Measurements from ENCODE around the gene SPDEF.
A peak's percentile ranks its signal among the peaks of the same experiment; 100 is the strongest.

The SPDEF gene

GRCh38 chr6:34511915-34512737 lies 44.0 kb downstream of the SPDEF start:
- no peak for FAIRE-seq

- no peak for FAIRE-seq
Observed at GRCh38 chr6:34511214-34511914, 44.8 kb downstream of the SPDEF start.

GRCh38 chr6:34510299-34510698 lies 45.8 kb downstream of the SPDEF start:
- FAIRE-seq = no peak

GRCh38 chr6:34509782-34510181 lies 46.3 kb downstream of the SPDEF start:
- FAIRE-seq = peak; percentile 60

- FAIRE-seq = no peak
Observed at GRCh38 chr6:34508425-34508824, 47.7 kb downstream of the SPDEF start.

GRCh38 chr6:34506718-34507117 lies 49.4 kb downstream of the SPDEF start:
- no peak for FAIRE-seq

GRCh38 chr6:34497411-34497810 lies 58.7 kb downstream of the SPDEF start:
- no peak for FAIRE-seq

GRCh38 chr6:34496103-34496685 lies 59.9 kb downstream of the SPDEF start:
- FAIRE-seq = no peak

GRCh38 chr6:34494973-34495372 lies 61.2 kb downstream of the SPDEF start:
- no peak for FAIRE-seq

GRCh38 chr6:34493344-34493743 lies 62.8 kb downstream of the SPDEF start:
- FAIRE-seq = no peak

GRCh38 chr6:34491091-34491430 lies 65.1 kb downstream of the SPDEF start:
- no peak for FAIRE-seq

- FAIRE-seq = no peak
Observed at GRCh38 chr6:34490390-34491090, 65.6 kb downstream of the SPDEF start.

GRCh38 chr6:34489207-34489805 lies 66.8 kb downstream of the SPDEF start:
- no peak for FAIRE-seq
